RCC 7860 (cell line): ENCODE data around the gene EEFSEC.
A peak's percentile ranks its signal among the peaks of the same experiment; 100 is the strongest.

Experiments used
- DNase-seq: peaks from one replicate; pipeline ENCODE4 v3.0.0-alpha.2; 2015; ENCODE audit warnings: low spot score
- FAIRE-seq: peaks from 2 replicates; lab custom pipeline; 2012; peaks lifted over from hg19 to GRCh38; lab: Jason Lieb, UNC

Gene EEFSEC

GRCh38 chr3:128214056-128214455, 60.8 kb downstream of the EEFSEC start:
- FAIRE-seq = no peak
- no peak for DNase-seq

- DNase-seq (no peak), FAIRE-seq (no peak)
These were observed 62.0 kb downstream of the EEFSEC start for GRCh38 chr3:128215290-128215689.

GRCh38 chr3:128215800-128216495, 62.7 kb downstream of the EEFSEC start:
- FAIRE-seq (no peak), DNase-seq (no peak)

DNA sequence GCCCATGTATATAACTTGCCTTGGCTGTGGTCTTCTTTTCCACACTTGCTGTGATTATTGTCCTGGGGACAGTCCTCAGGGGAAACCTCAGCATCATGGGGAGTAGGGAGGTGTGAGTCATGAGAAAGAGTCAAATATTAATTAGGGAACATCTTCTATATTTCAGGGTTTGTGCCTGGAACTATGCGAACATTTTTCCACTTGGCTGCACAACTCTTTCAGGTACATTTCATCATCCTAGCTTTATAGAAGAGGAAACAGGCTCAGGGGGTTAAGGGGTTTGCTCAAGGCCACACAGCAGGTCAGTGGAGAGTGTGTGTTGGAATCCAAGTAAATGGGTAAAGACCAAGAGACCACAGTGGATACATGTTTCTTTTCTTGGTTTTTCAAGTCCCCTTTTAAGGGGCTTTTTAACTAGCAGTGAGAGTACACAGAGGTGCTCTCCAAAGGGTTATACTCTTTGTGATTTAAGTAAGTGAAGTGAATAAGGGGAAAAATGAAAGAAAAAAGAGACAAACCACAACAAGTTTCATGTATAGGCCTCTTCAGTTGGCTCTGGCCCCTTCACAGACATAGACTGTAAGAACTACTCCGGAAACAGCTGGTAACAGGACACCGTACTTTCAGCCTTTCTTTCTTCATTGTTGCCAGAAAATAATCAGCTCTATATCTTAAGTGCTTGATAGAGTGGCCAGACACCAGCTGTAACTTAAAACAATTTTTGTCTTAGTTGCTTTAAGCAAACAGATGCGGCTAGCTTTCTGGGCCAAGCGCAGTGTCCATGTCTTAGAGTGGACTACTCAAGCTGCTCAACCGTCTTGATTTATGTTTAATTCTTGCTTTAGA, 64.6 kb downstream of the EEFSEC start:
- DNase-seq (peak; percentile 52), FAIRE-seq (peak; percentile 91)

GRCh38 chr3:128218548-128219257, 65.4 kb downstream of the EEFSEC start:
- no peak for FAIRE-seq
- DNase-seq = no peak

DNA sequence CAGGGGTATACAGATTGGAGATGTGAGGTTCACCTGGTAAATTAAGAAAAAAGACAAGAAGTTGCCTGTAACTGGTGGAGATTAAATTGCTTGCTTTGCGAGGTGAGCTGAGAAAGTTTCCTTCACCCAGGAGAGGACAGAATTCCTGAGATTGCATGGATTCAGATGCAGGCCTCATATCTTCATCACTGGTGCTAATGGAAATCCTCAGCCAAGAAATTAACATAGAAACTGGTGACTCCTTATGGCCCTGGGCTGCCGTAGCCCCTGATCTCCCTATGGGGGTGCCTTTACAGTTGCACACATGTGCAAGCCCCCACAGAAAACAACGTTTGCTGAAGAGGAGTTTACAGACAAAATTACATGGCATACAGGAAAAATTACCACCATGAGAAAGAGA, 68.0 kb downstream of the EEFSEC start:
- FAIRE-seq (no peak), DNase-seq (no peak)

GRCh38 chr3:128222796-128223385, 69.6 kb downstream of the EEFSEC start:
- FAIRE-seq = no peak

GRCh38 chr3:128226186-128226725, 73.0 kb downstream of the EEFSEC start:
- DNase-seq (no peak), FAIRE-seq (no peak)

More at GRCh38 chr3:128222796-128223385, 69.6 kb downstream of the EEFSEC start:
- peak; percentile 75 for DNase-seq

DNA sequence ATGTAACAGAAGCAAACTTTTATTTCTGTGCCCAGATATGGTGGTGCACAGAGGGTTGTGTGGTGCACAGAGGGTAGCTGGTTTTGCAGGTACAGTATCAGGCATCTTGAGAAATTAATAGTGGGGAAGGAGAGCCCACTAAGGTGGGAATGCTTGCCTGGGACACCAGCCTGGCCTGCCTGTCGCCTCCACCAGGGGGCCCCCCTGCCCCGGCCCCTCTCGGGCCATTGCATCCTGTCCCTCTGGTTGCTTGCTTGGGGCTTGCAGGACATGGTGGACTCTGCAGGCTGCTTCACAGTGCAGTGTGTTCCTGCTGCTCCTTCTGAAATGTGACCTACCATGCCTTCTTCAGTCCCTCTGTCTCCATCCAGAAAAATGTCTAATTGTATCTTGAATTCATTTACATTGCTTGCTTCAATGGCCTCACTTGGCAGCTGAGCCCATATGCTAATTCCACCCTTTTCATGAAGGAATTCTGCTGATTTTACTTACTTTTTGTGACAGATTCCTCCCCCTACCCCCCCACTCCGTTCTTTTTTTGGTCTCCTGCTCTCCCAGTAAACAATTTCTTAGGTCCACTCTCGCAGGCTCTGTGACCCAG, 73.6 kb downstream of the EEFSEC start:
- FAIRE-seq = no peak
- no peak for DNase-seq

- FAIRE-seq = no peak
These were observed 74.2 kb downstream of the EEFSEC start for GRCh38 chr3:128227507-128227906.

GRCh38 chr3:128228366-128228910, 75.2 kb downstream of the EEFSEC start:
- FAIRE-seq = no peak
- DNase-seq = no peak

More at GRCh38 chr3:128227507-128227906, 74.2 kb downstream of the EEFSEC start:
- no peak for DNase-seq

DNA sequence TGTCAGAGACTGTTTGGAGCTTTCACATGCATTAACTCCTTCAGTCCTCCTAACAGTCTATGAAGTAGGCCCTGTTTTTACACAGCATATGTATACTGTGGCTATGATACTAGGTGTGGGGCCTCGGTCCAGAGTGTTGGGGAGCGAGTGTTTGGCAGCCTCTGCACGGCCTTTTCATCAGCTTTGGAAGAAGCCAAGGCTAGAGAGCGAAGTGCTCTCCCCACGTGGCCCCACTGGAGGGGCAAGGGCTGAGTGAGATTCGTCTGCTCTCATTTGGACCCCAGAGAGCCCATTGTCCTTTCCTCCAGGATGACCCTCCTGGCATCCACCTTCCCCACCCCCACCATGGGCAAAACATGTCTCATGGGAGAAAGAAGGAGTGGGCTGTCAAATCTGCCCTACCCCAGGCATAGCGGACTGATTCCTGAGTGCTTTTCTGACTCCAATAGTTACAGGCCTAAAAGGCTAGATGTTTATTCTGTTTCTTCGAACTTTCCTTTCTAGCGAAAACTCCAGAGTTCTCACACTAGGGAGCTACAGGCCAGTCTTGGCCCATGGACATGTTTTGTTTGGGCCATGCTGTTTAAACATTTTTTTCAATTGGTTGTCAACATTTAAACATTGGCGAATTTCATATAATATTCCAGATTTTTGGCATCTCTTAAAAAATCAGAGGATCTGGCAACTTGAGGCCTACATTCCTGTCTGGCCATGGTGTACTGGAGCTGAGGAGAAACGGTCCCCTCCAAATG, 76.0 kb downstream of the EEFSEC start:
- no peak for FAIRE-seq
- DNase-seq = no peak

- FAIRE-seq = no peak
These were observed 78.3 kb downstream of the EEFSEC start for GRCh38 chr3:128231606-128232005.

GRCh38 chr3:128232376-128233178, 79.3 kb downstream of the EEFSEC start:
- no peak for FAIRE-seq
- DNase-seq = no peak

More at GRCh38 chr3:128231606-128232005, 78.3 kb downstream of the EEFSEC start:
- no peak for DNase-seq

DNA sequence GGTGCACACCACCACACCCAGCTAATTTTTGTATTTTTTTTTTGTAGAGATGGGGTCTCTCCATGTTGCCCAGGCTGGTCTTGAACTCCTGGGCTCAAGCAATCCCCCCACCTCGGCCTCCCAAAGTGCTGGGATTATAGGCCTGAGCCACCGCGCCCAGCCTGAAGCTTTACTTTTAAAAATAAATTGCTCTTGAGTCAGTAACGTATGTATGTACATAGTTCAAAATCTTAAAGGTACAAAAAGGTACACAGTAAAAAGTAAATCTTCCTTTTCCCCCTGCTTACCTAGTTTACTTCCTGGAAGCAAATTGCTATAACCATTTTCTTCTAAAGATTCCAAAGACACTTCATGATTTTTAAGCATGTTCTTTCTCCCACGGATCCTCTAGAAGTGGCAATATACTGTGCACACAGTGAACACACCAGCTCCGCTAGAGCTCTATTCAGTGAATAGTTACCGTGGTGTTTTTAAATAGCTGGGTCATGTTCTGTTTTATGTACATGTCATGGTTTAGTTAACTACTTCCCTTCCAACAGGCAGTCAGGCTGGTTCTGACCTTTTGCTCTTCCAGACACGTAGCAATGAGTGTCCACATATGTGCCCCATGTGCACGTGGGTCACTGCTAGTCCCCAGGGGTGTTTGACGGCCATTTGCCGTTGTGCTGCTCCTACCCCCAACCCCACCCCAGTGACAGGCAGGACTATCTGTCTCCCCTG, 82.1 kb downstream of the EEFSEC start:
- DNase-seq (no peak), FAIRE-seq (no peak)

DNA sequence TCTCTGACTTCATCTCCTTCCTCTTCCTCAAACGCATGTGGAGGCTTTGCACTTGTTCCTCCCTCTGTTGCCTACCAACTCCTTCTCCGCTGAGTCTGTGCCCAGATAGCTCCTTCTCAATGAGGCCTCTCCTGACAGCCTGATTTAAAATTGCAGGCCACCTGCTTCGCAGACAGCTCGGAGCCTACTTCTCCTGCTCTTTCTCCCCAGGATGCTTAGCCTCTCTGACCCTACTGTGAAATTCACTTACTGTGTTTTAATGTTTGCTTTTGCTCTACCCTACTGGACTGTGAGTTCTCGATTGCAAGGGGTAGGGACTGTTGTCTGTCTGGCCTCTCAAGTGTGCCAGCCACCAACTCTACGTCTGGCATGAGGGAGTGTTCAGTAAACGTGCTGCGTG, 83.4 kb downstream of the EEFSEC start:
- FAIRE-seq (no peak), DNase-seq (no peak)

- FAIRE-seq = no peak
- no peak for DNase-seq
These were observed 84.3 kb downstream of the EEFSEC start for GRCh38 chr3:128237348-128238183.
